Measurements from ENCODE around the gene TNFRSF13B.
"Not testable (repeated sequence)": the region's sequence is repeated elsewhere in the genome, so short reads cannot be mapped to it uniquely, and the experiment has no call there.

Gene TNFRSF13B

GRCh38 chr17:17007891-17008290 lies 36.0 kb upstream of the TNFRSF13B start:
- H3K79me2 ChIP-seq (ENCODE audit: control insufficient read depth, insufficient read depth, low read length, poor library complexity); H3K14ac ChIP-seq (ENCODE audit: low read length); H4K91ac ChIP-seq (ENCODE audit: low read depth, low read length); H3K9me3 ChIP-seq (ENCODE audit: insufficient read depth, low read depth, low read length); H3K79me1 ChIP-seq (ENCODE audit: low read length); H2AFZ ChIP-seq (ENCODE audit: insufficient read depth, low read length, poor library complexity); DNase-seq; H3K4ac ChIP-seq (ENCODE audit: low read depth, low read length); H3K27me3 ChIP-seq (ENCODE audit: insufficient read depth, low read length); H2BK12ac ChIP-seq (ENCODE audit: low read length); H3K23ac ChIP-seq (ENCODE audit: low read length); H3K27ac ChIP-seq (ENCODE audit: low read depth, low read length); H3K4me2 ChIP-seq (ENCODE audit: low read length); H2BK5ac ChIP-seq (ENCODE audit: low read depth, low read length, poor library complexity); H3K4me1 ChIP-seq (ENCODE audit: control insufficient read depth in 1 of 2, insufficient read depth in 2 of 2, low read length in 2 of 2); H2AK5ac ChIP-seq (ENCODE audit: low read length); H3K9ac ChIP-seq (ENCODE audit: low read length); H3K4me3 ChIP-seq (ENCODE audit: low read depth, low read length); H2BK120ac ChIP-seq (ENCODE audit: insufficient read depth, low read length, poor library complexity); H3K36me3 ChIP-seq (ENCODE audit: control insufficient read depth in 1 of 2, insufficient read depth in 2 of 2, low read length in 2 of 2); H4K8ac ChIP-seq (ENCODE audit: low read depth, low read length); H4K12ac ChIP-seq (ENCODE audit: low read depth, low read length); H3K18ac ChIP-seq (ENCODE audit: low read length): not testable (repeated sequence)
- WGBS (ENCODE audit: extremely low coverage, insufficient coverage, insufficient read length), result no CpG with 5 or more reads among the region's 6 CpGs

DNA sequence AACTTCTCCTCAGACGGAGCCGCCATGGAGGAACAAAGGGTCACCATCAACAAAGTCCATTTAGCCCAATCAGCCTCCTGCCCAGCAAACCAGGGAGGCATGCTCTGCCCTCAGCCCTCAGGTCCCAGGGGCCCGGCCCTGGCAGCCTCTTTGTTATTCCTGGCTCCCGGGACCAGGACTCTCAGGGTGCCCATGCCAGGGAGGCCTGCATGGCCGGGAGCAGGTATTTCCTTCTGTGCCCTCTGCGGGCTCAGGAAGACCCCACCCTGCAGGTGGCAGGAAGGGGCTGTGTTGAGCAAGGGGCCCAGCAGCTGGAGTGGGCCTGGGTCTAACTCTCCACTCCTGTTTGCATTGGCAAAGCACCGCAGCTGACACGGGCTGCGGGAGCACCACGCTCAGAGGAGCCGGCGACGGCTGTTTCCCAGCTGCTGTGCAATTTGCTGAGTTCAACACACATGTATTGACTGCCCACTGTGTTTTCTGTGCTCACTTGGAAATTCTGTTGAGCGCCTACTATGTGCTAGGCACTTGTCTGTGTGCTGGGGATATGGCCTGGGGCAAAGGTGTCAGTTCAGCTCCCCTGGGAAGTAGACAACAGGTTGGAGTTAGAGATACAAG lies 33.2 kb upstream of the TNFRSF13B start:
- not testable (repeated sequence) for H2BK5ac ChIP-seq (ENCODE audit: low read depth, low read length, poor library complexity); H3K27ac ChIP-seq (ENCODE audit: low read depth, low read length); H3K79me1 ChIP-seq (ENCODE audit: low read length); H3K36me3 ChIP-seq (ENCODE audit: control insufficient read depth in 1 of 2, insufficient read depth in 2 of 2, low read length in 2 of 2); H3K14ac ChIP-seq (ENCODE audit: low read length); H2BK120ac ChIP-seq (ENCODE audit: insufficient read depth, low read length, poor library complexity); H4K8ac ChIP-seq (ENCODE audit: low read depth, low read length); DNase-seq; H3K79me2 ChIP-seq (ENCODE audit: control insufficient read depth, insufficient read depth, low read length, poor library complexity); H2BK12ac ChIP-seq (ENCODE audit: low read length); H3K9ac ChIP-seq (ENCODE audit: low read length); H3K4me2 ChIP-seq (ENCODE audit: low read length); H3K23ac ChIP-seq (ENCODE audit: low read length); H3K4ac ChIP-seq (ENCODE audit: low read depth, low read length); H3K4me3 ChIP-seq (ENCODE audit: low read depth, low read length); H3K4me1 ChIP-seq (ENCODE audit: control insufficient read depth in 1 of 2, insufficient read depth in 2 of 2, low read length in 2 of 2); H3K18ac ChIP-seq (ENCODE audit: low read length); H4K12ac ChIP-seq (ENCODE audit: low read depth, low read length); H2AK5ac ChIP-seq (ENCODE audit: low read length); H2AFZ ChIP-seq (ENCODE audit: insufficient read depth, low read length, poor library complexity); H3K27me3 ChIP-seq (ENCODE audit: insufficient read depth, low read length); H3K9me3 ChIP-seq (ENCODE audit: insufficient read depth, low read depth, low read length); H4K91ac ChIP-seq (ENCODE audit: low read depth, low read length)
- WGBS (ENCODE audit: extremely low coverage, insufficient coverage, insufficient read length), result no CpG with 5 or more reads among the region's 14 CpGs

DNA sequence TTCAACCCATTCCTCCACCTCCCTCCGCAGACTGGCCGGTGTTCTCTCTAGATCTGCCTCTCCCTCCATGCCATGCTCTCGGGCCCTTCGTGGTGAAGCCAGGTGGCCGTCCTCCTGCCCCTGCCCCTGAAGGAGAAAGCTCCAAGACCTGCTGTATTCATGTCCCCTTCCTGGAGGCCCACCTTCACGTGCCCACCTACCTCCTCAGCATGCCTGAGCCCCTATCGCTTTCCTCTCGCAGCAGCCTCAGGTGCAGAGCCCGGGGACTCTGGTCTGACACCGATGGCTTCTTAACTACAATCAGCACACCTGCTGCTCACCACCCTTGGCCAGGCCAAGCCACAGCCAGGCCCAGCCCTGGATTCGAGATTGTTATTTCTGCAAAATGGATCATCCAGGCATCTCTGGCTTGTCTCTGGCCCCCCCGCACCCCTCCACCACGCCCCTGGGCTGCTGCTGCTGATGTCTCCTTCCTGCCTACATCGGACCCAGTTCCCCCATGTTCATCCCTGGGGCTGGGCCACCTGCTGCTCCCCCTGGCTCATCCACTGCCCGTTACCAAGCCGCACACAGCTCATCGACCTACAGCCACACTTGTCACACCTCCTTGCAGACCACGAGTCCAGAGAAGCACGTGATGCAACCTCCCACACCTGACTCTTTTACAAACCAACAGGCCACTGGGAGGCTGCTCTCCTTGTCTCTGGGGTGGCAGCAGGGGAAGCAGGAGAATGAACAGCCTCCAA lies 32.5 kb upstream of the TNFRSF13B start:
- Histone ChIP-seq H3K9ac (ENCODE audit: low read length) (no peak overlapping the region), H2BK120ac (ENCODE audit: insufficient read depth, low read length, poor library complexity) (no peak overlapping the region), H3K27ac (ENCODE audit: low read depth, low read length) (no peak overlapping the region), H3K4me2 (ENCODE audit: low read length) (no peak overlapping the region), H4K91ac (ENCODE audit: low read depth, low read length) (no peak overlapping the region), H3K23ac (ENCODE audit: low read length) (no peak overlapping the region), H3K9me3 (ENCODE audit: insufficient read depth, low read depth, low read length) (no peaks in the 10 kb centered on the region), H3K36me3 (ENCODE audit: control insufficient read depth in 1 of 2, insufficient read depth in 2 of 2, low read length in 2 of 2) (no peaks in the 10 kb centered on the region), H3K18ac (ENCODE audit: low read length) (no peak overlapping the region), H3K27me3 (ENCODE audit: insufficient read depth, low read length) (no peaks in the 10 kb centered on the region), H4K12ac (ENCODE audit: low read depth, low read length) (no peak overlapping the region), H3K14ac (ENCODE audit: low read length) (no peak overlapping the region), H2BK12ac (ENCODE audit: low read length) (no peak overlapping the region), H3K4me1 (ENCODE audit: control insufficient read depth in 1 of 2, insufficient read depth in 2 of 2, low read length in 2 of 2) (peaks cover 4 to 9% of the 10 kb centered on the region in 2 experiments), H3K79me2 (ENCODE audit: control insufficient read depth, insufficient read depth, low read length, poor library complexity) (no peaks in the 10 kb centered on the region), H4K8ac (ENCODE audit: low read depth, low read length) (no peak overlapping the region), H3K79me1 (ENCODE audit: low read length) (peaks cover 3% of the 10 kb centered on the region), H3K4me3 (ENCODE audit: low read depth, low read length) (no peak overlapping the region), H2AK5ac (ENCODE audit: low read length) (no peak overlapping the region), H2BK5ac (ENCODE audit: low read depth, low read length, poor library complexity) (no peak overlapping the region), H2AFZ (ENCODE audit: insufficient read depth, low read length, poor library complexity) (no peak overlapping the region), H3K4ac (ENCODE audit: low read depth, low read length) (no peak overlapping the region)
- whole genome bisulfite sequencing (ENCODE audit: extremely low coverage, insufficient coverage, insufficient read length), result no CpG with 5 or more reads among the region's 19 CpGs
- DNase-seq, result no peak

- not testable (repeated sequence) for H4K91ac ChIP-seq (ENCODE audit: low read depth, low read length); H3K27me3 ChIP-seq (ENCODE audit: insufficient read depth, low read length); DNase-seq; H3K36me3 ChIP-seq (ENCODE audit: control insufficient read depth in 1 of 2, insufficient read depth in 2 of 2, low read length in 2 of 2); H4K8ac ChIP-seq (ENCODE audit: low read depth, low read length); H3K14ac ChIP-seq (ENCODE audit: low read length); H2AK5ac ChIP-seq (ENCODE audit: low read length); H2BK5ac ChIP-seq (ENCODE audit: low read depth, low read length, poor library complexity); H2BK120ac ChIP-seq (ENCODE audit: insufficient read depth, low read length, poor library complexity); H3K4me1 ChIP-seq (ENCODE audit: control insufficient read depth in 1 of 2, insufficient read depth in 2 of 2, low read length in 2 of 2); H3K79me2 ChIP-seq (ENCODE audit: control insufficient read depth, insufficient read depth, low read length, poor library complexity); H3K4me2 ChIP-seq (ENCODE audit: low read length); H3K23ac ChIP-seq (ENCODE audit: low read length); H3K4me3 ChIP-seq (ENCODE audit: low read depth, low read length); H3K4ac ChIP-seq (ENCODE audit: low read depth, low read length); H2AFZ ChIP-seq (ENCODE audit: insufficient read depth, low read length, poor library complexity); H3K9ac ChIP-seq (ENCODE audit: low read length); H3K79me1 ChIP-seq (ENCODE audit: low read length); H4K12ac ChIP-seq (ENCODE audit: low read depth, low read length); H3K27ac ChIP-seq (ENCODE audit: low read depth, low read length); H3K9me3 ChIP-seq (ENCODE audit: insufficient read depth, low read depth, low read length); H3K18ac ChIP-seq (ENCODE audit: low read length); H2BK12ac ChIP-seq (ENCODE audit: low read length)
- WGBS (ENCODE audit: extremely low coverage, insufficient coverage, insufficient read length), result no CpG with 5 or more reads among the region's 20 CpGs
These were observed 31.1 kb upstream of the TNFRSF13B start for GRCh38 chr17:17002731-17003715.

All from trophoblast cell (in vitro differentiated cells and primary cell).